NCI-H2081 (cell line): ENCODE measurements around the gene EXOC6B.
"Not testable (repeated sequence)": the region's sequence is repeated elsewhere in the genome, so short reads cannot be mapped to it uniquely, and the experiment has no call there.

Experiments used
- DNase-seq, 2 experiments: peaks; one replicate each; lab custom pipeline; 2025; lab: John Stamatoyannopoulos, UW

Gene EXOC6B

DNA sequence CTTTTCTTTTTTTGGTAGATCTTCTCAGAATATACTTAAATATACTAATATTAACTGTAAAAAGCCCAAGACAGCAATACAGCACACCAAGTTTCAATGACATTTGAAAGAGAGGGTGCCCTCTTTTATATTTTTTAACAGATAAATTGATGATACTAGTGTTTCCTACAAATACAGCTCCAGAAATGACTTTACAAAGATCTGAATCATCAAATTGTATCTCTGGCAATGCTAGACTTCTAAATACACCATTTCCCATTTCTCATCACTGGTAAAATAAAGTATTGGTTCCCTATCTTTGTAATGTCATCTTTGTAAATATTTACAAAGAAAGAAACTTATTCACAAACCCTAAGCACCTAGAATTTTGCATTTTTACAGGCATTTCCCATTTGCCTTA is 281.3 kb downstream of the EXOC6B start:
- no peak for DNase-seq

DNA sequence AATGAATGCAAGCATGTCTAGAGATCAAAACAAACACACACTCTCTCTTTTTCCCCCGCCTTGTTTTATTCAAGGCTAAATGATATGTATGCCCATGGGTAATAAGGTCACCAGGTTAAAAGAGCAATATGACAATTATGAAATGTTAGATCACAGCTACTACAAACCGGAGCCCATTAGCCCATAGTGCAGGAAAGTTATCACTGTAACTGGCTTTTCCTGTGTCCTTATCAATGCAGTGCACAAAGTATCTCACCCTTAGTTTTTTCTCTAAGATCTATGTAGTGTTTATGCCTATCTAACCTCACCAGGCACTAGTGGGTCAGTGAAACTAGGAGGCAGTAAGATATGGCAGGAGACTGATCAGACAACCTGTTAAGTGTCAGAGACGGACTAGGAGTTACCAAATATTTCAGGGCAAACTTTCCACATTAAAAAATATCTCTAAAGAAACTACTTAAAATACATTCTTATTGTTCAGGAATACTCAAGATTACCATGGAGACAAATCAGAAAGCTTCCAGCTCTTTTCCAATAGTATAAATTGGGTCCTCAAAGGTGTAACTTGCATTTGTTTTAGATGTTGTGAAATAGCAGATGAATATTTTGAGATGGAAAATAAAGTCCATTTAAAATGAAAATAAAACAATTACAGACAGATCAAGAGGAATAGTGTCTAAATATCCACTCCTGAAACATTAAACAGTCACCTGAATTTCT is 282.2 kb downstream of the EXOC6B start:
- DNase-seq, result no peak

- no peak for DNase-seq
These were observed 286.7 kb downstream of the EXOC6B start for GRCh38 chr2:72539071-72539552.

DNA sequence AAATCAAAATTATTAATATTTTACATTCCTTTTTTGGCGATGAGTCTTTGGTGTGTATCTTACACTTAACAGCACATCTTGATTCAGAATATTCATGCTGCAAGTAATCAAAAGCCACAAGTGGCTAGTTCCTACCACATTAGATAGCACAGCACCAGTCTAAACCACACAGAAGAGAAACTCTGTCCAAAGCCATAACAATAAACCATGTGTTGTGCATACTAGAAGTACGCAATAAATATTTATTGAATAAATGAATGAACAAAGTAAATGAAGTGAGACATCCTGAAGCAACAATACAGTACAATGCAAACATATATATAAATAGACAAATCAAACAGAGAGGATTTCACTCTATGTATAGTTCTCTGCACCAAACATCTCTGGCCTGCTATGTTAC is 287.3 kb downstream of the EXOC6B start:
- no peak for DNase-seq

GRCh38 chr2:72535586-72535985 is 290.2 kb downstream of the EXOC6B start:
- not testable (repeated sequence) for DNase-seq

- DNase-seq, result no peak
These were observed 292.1 kb downstream of the EXOC6B start for GRCh38 chr2:72533765-72534164.

GRCh38 chr2:72527424-72527823 is 298.4 kb downstream of the EXOC6B start:
- no peak for DNase-seq

- DNase-seq, result no peak
These were observed 299.2 kb downstream of the EXOC6B start for GRCh38 chr2:72526623-72527022.

- no peak for DNase-seq
These were observed 301.8 kb downstream of the EXOC6B start for GRCh38 chr2:72524071-72524470.

DNA sequence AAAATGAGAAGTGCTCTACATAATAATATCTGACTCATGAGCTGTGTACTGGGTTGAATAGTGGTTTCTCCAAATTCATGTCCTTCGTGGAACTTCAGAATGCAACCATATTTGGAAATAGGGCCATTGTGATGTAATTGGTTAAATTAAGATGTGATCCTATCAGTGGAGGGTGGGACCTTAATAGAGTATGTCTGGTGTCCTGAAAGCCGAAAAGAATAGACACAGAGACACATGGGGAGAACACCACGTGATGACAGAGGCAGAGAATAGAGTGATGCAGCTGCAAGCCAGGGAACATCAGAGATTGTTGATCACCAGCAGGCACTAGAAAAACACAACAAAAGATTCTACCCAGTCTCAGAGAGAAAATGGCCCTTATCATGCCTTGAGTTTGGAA is 310.1 kb downstream of the EXOC6B start:
- DNase-seq, result no peak

DNA sequence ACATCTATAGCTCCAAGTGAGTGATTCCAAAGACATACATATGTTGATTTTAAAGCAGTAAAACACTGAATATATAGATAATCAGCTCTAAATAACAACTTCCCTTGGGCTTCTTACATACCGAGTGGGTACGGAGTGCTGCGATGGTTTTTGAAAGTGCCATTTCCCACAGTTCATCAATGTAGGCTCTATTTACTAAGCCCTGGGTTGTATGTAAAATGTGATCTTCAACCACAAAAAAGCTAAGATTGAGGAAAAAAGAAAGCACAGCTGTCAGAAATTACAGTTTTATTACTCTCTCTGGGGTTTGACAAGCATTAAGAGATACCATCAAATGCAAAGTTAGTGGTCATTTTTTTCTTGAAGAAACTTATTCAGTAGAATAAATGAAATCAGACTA is 312.8 kb downstream of the EXOC6B start:
- DNase-seq, result no peak

GRCh38 chr2:72512376-72512775 is 313.5 kb downstream of the EXOC6B start:
- DNase-seq, result no peak

DNA sequence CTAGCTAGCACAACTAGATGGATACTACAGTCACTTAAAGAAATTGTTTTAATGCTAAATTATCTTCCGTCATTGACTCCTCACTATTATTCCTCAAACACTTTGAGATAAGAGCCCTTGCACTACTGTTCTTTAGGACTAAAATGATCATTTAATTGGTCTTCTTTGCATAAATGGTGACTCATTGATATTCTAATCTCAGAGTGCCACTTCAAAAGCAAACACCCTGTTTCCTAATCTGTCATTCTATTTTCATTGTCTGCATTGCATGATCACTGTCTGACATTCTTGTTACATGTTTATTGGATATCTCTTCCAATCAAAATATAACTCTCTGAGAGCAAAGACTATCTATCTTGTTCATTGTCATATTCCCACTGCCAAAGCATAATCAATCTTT is 313.9 kb downstream of the EXOC6B start:
- no peak for DNase-seq

DNA sequence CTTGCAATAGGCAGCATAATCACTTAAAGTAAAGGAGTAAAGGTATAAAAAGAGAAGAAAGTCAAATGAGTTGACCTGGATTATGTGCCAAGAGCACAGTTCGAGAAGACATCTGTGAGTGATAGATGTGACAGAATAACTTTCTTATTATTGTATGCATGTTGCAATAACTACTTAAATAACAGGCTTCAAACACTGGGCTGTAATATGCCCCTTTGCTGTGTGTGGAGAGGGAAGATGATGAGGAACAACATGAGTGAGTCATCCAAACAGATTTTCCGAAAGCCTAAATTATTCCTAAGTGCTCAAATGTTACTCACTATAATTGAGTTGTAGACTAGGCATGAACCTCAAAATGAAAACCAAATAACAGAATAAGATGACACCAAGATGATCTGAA is 328.1 kb downstream of the EXOC6B start:
- DNase-seq, result no peak

DNA sequence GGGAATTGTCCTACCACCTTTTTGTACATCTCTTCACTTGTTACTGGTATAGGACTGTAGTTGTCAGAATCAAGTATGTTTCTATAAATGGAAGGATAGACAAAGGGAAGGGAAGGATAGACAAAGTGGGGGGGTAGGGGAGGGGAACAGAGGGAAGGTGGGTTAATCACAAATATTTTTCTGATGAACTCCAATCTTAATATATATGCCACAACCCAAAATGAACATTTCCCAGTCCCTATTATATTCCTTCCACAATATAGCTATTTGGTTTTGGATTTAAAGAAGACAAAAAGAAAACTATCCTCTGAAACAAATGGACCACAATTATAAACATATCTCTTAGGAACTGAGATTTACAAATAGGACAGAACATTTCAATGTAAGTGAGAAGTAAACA is 329.4 kb downstream of the EXOC6B start:
- DNase-seq, result no peak

DNA sequence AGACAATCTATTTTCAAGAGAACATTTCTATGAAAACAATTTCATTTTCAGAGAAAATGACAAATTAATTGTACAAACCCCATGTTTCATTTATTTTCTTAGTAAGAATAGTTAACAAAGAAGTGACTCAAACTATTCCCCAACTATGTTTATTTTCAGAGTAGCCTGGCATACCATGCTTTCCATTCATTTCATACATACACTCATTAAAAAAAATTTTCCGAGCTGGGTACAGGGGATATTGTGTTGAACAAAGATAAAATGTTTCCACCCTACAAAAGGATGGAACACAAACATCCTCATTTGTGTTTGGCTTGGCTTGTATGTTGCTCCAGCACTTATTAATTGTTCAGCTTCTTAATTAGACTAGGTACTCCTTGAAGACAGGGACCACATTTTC is 331.4 kb downstream of the EXOC6B start:
- no peak for DNase-seq

GRCh38 chr2:72484622-72485021 is 341.2 kb downstream of the EXOC6B start:
- DNase-seq, result not testable (repeated sequence)

DNA sequence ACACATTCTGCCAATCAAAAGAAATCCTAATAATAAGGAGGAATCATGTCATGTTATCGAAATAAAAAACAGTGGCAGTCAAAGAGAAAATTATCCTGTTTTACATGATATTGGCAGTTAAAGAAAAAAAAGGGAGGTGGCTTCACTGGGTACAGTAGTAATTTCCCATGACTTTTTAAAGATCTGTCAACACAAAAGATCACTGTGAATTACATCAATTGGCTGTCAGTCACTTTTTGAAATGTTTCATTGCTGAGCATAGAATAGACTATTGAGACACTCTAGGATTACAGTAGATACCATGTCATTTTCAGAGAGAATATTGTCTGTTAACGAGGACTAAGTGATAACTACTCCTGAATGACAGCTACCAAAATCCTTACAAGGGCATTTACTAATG is 342.5 kb downstream of the EXOC6B start:
- DNase-seq, result no peak

GRCh38 chr2:72475246-72475645 is 350.6 kb downstream of the EXOC6B start:
- DNase-seq, result no peak

DNA sequence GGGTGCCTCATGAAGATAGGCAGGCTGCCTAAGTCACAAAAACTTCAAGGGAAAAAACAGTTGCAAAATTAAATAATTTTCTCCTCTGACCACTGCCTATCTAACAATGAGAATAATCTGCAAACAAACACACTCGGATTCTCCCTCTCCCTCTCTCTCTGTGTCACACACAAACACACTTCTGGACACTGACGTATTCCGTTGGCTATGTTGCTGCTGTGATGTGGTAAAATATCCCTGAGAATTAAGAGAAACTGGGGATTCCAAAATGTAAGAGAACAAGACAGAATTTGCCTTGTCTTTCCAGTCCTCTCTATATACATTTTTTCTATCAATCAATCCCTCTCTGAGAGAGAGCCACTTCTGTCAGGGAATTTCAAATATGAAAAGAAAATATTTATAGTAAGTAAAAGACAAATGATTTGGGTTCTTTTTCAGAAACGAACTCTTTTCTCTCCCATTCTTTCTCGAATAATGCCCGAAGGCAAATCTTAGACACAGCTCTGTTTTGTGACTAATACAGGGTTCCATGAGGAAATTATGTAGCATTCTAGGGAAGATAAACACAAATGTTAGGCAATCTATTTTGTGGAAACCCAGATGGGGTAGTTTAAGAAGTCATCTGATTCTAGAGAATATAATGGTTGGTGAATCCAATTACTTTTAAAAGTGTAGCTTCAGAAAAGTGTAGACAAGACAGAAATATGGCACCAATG is 367.9 kb downstream of the EXOC6B start:
- no peak for DNase-seq

- no peak for DNase-seq
These were observed 371.6 kb downstream of the EXOC6B start for GRCh38 chr2:72454189-72454588.

- DNase-seq, result no peak
These were observed 383.6 kb downstream of the EXOC6B start for GRCh38 chr2:72442270-72442669.

DNA sequence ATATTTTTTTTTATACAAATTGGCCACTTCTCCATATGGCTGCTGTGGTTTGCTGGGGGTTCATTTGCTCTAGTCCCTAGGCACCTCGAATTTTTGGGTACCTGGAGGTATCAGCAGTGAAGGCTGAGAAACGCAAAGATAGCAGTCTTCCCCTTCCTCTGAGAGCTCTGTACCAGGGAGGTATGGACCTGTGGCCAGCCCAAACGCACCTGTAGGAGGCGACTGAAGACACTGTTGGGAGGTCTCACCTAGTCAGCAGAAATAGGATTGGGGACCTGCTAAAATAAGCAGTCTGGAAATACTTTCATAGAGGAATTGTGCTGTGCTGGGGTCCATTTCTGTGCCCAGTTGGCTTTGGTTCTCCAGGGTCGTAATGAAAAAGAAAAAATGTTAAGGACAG is 385.9 kb downstream of the EXOC6B start:
- DNase-seq, result no peak

DNA sequence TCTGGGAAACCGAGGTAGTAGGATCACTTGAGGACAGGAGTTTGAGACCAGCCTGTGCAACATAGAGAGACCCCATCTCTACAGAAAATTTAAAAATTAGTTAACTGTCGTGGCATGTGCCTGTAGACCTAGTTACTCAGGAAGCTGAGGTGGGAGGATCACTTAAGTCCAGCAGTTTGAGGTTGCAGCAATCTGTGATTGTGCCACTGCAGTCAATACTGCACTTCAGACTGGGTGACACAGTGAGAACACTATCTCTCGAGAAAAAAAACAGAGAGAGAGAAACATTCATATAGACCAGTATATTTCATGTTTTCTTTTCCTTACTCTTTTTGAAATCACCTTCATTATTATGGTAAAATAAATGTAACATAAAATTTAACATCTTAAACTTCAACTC is 387.5 kb downstream of the EXOC6B start:
- DNase-seq, result no peak
